T follicular helper cell (primary cell): ENCODE results near the gene LMOD3.

Experiments
- DNase-seq: peaks from one replicate; pipeline ENCODE4 v3.0.0-alpha.2; 2020; ENCODE audit warnings: low read depth

LMOD3 gene

GRCh38 chr3:69121950-69122349, 445 bp downstream of the LMOD3 start:
- no peak for DNase-seq

GRCh38 chr3:69121513-69121912, 882 bp downstream of the LMOD3 start:
- DNase-seq: no peak

DNA sequence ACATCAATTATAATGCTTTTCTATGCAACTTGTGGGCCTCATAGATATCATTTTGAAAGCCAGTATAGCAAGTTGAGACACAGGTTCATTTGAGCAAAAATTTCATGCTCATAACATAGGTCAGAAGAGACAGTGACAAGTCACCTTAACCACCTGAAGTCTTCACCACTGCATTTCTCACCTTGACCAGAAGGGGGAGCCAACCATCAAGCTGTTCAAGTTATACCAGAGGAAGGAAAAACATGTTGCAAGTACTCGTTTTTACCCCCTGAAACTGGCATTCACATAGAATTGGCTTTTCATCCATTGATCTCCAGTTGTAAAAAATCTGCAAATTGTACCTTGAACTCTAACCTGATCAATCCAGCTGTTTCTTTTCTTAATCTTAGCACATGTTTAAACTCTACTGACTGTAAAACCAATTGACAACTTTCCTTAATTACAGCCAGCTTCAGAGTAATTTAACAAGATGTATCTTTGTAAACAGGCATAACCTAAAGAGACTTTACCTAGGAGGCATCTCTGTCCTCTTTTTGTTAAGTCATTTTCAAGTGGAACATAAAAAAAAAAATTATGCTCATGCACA, 1.4 kb downstream of the LMOD3 start:
- peak; percentile 71 for DNase-seq

GRCh38 chr3:69119681-69120080, 2.7 kb downstream of the LMOD3 start:
- no peak for DNase-seq

DNA sequence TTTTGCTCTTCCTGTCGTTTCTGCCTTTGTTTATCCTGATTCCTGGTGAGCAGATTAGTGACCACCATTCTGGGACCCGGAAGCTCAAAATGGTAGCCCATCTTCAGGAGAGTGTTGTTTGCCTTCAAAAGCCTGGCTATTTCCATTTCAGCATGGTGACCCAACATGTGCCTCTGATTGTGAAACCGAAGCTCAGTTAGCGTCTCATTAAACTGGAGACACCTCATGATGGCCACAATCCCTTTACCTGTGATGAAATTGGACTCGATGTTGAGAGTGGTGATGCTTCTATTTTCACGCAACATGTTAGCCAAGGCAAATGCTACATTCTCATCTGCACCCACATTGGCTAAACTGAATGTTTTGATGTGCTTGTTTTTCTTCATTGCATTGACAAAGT, 3.3 kb downstream of the LMOD3 start:
- DNase-seq: no peak

- DNase-seq: no peak
Observed at GRCh38 chr3:69118555-69118954, 3.8 kb downstream of the LMOD3 start.

DNA sequence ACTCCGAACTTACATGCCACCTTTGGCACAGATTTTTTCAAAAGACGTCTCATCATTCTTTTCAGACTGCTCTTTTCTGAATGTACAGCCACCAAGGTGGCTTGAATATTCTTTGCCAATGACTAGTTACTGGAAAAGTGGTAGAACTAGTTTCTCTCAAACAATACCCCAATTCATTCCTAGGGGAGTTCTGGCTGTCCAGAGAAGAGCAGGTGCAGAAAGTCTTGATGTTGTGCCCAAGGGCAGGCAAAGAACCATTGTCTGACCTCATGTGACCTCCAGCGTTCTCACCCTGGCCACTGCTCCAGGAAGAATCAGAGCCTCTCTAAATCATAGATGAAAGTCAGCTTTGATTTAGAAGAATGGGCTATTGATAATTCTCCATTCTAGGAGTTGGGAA, 5.5 kb downstream of the LMOD3 start:
- DNase-seq: no peak

- DNase-seq: no peak
Observed at GRCh38 chr3:69116162-69116561, 6.2 kb downstream of the LMOD3 start.

DNA sequence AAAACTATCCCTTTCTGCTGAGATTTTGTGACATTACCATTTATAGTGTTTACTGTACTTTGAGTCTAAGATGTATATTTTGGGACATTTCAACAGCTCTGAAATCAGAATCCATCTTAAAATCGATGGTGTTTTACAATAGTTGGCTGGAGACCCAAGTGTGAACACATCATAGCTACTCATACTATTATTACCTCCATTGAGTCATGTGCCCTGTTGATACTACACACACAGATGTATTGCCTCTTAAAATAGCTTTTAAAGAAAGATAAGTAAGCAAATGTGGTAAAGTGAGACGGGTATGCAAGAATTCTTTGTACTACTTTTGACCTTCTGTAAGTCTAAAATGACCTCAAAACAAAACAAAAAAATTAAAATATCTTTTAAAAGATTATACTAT, 6.7 kb downstream of the LMOD3 start:
- no peak for DNase-seq

DNA sequence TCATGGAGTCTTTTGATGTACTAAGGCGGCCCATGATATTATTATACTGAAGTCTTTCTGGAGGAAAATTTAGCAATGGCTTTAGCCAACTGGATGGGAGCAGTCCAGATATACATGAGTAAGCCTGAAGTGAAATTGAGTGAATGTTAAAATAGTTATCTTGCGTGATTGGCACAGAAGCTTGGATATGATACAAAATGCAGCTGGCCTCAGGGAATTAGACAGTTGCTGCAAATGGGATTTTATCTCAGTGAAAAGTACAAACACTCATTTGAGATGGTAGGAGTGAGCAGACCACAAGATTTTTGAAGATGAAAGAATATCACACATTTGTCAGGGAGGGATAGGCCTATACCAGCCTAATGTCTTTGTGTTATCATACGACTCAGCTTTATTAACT, 8.9 kb downstream of the LMOD3 start:
- DNase-seq: no peak

DNA sequence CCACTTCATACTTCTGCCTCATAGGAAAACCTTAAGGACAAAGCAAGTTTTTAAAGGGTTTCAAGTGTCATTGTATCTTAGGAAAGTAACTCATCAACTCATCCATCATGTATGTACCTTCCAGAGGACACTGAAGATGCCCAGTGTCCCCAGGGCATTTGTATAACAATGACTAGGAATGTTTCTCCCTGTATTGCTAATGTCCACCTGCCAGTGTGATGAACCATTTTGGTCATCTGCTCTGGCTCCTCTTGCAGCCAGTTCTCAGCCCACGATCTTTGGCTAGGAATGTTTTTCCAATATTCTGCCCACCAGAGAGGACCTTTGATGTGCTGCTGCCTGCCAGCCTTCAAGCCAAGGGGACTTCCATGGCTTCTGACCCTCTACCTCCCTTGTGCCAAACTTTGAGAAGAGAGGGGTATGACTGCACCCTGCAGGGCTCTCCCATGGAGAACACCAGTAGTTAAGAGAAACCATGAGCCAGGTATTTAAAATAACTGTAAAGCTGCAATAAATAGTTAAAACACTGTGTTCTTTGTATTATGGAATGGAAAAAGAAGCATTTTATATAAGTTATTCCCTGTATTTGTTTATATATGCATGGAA, 11.4 kb downstream of the LMOD3 start:
- no peak for DNase-seq

DNA sequence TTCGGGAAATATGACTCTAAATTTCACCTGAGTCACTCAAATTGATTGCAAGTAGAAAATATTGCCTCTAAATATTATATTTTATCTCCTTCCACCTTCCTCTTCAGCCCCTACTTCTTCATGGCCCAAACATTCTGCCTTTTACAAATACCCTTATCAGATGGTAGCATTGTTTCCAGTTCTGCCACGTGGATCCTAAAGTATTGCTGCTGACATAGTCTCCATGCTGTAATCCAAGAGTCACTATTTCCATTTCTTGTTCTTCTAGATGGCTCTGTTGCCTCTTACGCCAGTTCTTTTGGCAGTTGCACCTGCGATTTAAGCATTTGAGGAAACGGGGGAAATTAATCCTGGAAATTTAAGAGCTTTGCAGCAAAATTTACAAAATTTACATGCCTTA, 13.6 kb downstream of the LMOD3 start:
- no peak for DNase-seq

- DNase-seq: no peak
Observed at GRCh38 chr3:69107841-69108240, 14.6 kb downstream of the LMOD3 start.

- DNase-seq: no peak
Observed at GRCh38 chr3:69105320-69105719, 17.1 kb downstream of the LMOD3 start.

DNA sequence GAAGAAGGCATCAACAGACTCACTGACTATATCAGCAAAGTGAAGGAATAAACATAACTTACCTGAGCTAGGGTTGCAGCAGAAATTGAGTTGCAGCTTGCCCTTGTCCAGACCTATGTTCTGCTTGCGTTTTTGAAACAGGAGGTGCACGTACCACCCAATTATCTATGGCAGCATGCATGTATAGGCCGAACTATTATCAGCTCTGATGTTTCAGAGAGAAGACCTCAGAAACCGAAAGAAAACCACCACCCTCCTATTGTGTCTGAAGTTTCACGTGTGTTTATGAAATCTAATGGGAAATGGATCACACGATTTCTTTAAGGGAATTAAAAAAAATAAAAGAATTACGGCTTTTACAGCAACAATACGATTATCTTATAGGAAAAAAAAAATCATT, 17.8 kb downstream of the LMOD3 start:
- no peak for DNase-seq

GRCh38 chr3:69103123-69103522, 19.3 kb downstream of the LMOD3 start:
- no peak for DNase-seq

DNA sequence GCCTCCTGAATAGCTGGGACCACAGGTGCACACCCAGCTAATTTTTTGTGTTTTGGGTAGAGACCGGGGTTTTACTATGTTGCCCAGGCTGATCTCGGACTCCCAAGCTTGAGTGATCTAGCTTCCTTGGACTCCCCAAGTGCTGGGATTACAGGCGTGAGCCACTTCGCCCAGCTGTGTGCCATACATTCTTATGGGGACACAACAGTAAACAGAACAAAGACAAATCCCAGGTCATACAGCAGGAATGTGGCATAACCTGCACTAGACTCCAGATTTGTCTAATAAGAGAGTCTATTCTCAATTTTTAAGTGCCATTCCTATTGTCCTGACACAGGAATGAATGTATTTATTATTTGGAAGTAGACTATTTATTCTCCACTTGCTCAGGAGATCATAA, 20.0 kb downstream of the LMOD3 start:
- DNase-seq: no peak

- DNase-seq: no peak
Observed at GRCh38 chr3:69099576-69099975, 22.8 kb downstream of the LMOD3 start.

- no peak for DNase-seq
Observed at GRCh38 chr3:69097407-69098086, 24.8 kb downstream of the LMOD3 start.

DNA sequence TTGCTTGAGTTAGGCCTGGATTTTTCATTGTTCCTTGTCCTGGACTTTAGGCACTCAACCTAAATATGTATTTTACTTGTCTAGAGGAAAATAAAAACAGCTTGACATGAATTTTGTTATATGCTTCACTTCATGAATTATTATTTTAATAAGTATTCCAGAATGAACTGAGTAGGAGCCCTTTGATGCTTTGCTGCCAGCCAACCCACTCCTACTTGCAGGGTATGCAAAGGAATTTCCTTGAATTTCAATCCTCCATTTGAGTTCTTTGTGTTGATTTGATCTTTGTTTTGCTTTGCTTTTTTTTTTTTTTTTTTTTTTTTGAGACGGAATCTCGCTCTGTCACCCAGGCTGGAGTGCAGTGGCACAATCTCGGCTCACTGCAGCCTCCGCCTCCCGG, 26.1 kb downstream of the LMOD3 start:
- DNase-seq: no peak

- no peak for DNase-seq
Observed at GRCh38 chr3:69095636-69096035, 26.8 kb downstream of the LMOD3 start.

DNA sequence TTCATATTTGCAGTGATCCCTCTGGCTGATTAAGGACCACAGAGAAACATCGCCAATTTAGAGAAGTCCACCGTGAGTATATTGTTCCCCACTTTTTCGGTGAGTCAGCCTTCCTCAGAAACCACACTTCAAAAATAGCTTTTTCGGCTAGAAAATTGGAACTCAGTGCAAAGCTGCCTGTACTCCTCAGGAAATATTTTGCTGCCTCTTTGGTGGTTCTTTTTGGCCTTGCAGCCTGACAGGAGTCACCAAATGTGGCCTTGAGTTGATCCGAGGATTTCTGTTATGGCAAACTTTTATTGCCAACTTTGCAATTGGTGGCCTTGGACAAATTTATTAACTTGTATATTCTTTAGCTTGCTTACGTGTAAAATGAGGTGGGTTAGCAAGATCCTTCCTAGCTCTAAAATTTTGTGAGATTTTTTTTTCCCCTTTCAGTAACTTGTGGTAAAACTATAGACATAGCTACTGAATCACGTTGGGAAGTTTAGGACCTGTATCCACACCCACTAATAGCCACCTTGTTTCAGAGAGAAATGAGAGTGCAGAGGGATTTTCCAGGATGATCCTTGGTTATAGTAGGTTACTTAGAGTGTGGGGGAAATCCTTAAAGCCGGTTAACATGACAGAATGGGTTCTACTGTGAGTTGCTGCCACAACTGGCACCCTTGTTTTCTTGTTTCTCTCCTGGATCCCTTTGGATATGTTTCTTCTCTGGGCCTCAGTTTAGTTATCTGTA, 27.8 kb downstream of the LMOD3 start:
- no peak for DNase-seq

DNA sequence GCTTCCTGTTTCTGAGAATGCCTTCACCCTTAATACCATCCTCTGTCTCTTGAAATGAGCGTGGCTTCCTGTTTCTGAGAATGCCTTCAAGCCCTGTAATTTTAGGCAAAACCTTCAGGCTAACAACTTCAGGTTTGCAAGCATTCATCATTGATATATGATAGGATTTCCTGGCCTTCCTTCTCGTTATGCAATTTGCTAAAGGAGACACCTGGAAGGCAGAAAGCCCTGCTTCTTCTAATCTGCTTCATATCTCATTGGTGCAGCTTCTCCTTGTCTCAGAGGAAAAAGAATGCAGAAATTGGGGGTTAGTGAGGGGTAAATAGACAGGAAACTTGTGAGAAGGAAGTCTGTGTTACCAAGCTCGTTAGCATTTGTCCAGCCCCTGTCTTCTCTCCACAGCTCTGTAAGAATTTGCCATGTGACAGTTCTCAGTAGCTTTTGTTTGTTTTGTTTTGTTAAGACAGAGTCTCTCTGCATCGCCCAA, 30.3 kb downstream of the LMOD3 start:
- no peak for DNase-seq
